ENCODE results near the gene CHST10. TPM values are rescaled to one million over a fixed set of nuclear protein-coding genes. Genes with fewer than 3 reads are reported as not detected.

Gene CHST10
- total RNA-seq, 1 donor from 2014 or later: 11.1 TPM

DNA sequence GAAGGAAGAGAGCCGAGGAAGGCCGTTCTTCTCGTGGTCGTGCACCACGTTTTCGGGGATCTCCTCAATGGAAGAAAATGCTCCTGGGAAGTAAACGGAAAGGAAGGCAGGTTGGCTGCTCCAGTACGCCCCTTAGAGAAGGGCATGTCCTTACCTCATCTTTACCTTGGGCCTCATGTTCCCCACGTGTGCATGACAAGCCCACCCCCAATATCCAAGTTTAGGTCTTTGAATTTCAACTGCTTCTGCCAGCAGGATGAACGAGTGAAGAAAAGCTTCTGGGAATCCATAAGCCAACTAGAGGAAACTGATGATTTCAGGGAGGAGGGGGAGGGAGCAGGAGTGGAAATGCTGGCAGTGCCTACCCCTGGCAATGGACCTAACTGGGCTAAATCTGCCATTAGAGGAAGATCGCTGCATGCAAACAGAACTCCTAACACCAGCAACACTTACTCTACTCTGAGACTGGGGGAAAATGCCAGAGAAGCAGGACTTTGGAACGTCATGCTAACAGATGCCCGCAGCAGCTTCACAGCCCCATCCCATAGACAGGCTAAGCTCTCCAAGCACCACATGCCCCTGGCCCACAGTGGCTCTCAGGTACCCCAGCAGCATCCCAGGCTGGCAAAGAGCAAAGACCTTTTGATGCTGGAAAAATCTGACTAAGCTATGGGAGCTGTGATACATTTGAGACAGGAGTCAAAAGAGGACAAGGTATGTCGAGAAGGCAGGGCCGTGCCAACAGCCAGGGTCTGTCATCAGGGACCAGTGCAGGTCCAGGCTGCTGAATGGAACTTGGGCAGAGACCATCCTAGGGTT is 21.7 kb downstream of the CHST10 start:
- H3K36me3 Mint-ChIP-seq (ENCODE audit: low read depth): peaks cover 17% of the 10 kb centered on the region
- DNase-seq (ENCODE audit: low spot score): no peak
- H3K4me3 Mint-ChIP-seq (ENCODE audit: unreplicated experiment): no peak overlapping the region
- no peak for TF ChIP-seq CTCF (IDR thresholded peaks at IDR 0.05)
- H3K27me3 Mint-ChIP-seq (ENCODE audit: low read depth): no peaks in the 10 kb centered on the region
- H3K27ac Mint-ChIP-seq (ENCODE audit: unreplicated experiment): no peak overlapping the region
- H3K9me3 Mint-ChIP-seq (ENCODE audit: low read depth): no peaks in the 10 kb centered on the region
- peaks cover 4% of the 10 kb centered on the region for H3K4me1 Mint-ChIP-seq (ENCODE audit: low read depth)

DNA sequence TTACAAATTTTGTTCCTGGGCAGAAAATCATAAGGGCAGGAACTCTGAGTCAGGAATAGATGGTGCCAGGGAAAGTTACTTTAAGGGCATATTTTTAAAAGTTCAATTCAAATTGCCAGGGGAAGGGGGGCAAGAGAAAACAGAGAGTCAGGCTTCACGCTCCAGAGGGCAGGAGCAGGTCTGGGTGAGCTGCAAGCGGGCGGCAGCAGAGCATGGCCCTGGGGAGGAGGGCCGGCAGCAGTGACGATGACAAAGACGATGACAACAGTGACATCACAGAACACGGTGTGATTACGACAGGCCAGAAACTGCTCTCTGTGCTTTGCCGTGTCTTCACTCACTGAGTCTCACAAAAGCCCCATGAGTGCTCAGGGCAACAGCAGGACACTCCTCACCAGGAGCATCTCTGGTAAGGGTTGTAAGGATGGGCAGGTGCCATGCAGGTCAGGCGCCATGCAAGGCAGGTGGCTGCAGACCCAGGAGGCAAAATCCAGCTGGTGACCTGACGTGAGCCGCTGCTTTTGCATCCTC is 23.3 kb downstream of the CHST10 start:
- no peak overlapping the region for H3K27ac Mint-ChIP-seq (ENCODE audit: unreplicated experiment)
- H3K27me3 Mint-ChIP-seq (ENCODE audit: low read depth): no peaks in the 10 kb centered on the region
- H3K9me3 Mint-ChIP-seq (ENCODE audit: low read depth): no peaks in the 10 kb centered on the region
- H3K4me1 Mint-ChIP-seq (ENCODE audit: low read depth): peaks cover 4% of the 10 kb centered on the region
- H3K36me3 Mint-ChIP-seq (ENCODE audit: low read depth): peaks cover 17% of the 10 kb centered on the region
- no peak for TF ChIP-seq CTCF (IDR thresholded peaks at IDR 0.05)
- DNase-seq (ENCODE audit: low spot score): no peak
- H3K4me3 Mint-ChIP-seq (ENCODE audit: unreplicated experiment): no peak overlapping the region

DNA sequence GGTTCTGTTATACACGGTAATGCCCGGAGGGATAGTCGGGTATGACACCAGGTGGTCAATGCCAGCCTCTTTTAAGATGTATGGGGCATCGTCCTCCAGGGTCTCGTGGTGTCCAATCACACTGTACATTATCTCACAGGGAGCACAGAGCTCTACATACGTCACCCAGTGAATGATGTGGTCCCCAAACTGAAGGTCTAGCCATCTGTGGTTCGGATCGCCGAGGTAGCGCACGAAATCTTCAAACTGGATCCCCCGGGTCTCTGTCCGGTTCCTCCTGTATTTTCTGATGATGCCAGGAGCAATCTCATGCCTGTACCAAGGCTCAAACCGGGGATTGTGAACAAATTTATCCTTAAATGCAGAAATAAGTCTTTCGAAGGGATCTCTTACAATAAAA is 24.1 kb downstream of the CHST10 start:
- no peak for DNase-seq (ENCODE audit: low spot score)
- peaks cover 4% of the 10 kb centered on the region for H3K4me1 Mint-ChIP-seq (ENCODE audit: low read depth)
- no peak for TF ChIP-seq CTCF (IDR thresholded peaks at IDR 0.05)
- no peaks in the 10 kb centered on the region for H3K27me3 Mint-ChIP-seq (ENCODE audit: low read depth)
- no peak overlapping the region for H3K27ac Mint-ChIP-seq (ENCODE audit: unreplicated experiment)
- peaks cover 20% of the 10 kb centered on the region for H3K36me3 Mint-ChIP-seq (ENCODE audit: low read depth)
- H3K9me3 Mint-ChIP-seq (ENCODE audit: low read depth): no peaks in the 10 kb centered on the region
- H3K4me3 Mint-ChIP-seq (ENCODE audit: unreplicated experiment): no peak overlapping the region

DNA sequence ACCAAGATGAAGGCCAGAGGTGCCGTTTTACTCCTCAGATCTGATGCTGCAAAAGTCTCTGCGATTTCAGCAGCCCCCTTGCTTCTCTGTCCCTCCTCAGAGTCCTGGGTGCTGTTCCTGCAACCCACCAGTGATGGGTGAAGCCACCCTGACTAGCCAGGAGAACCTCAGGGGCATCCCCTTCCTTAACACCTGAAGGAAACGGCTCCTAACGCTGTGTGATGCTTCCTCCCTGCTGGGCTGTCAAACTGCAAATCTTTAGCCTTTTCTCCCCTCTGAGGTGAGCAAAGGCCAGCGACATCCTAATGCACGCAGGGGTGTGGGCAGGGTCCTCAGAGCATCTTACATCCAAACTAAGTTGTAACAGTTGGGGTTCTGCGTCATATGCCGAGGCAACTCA is 24.8 kb downstream of the CHST10 start:
- H3K27me3 Mint-ChIP-seq (ENCODE audit: low read depth): no peaks in the 10 kb centered on the region
- no peak for DNase-seq (ENCODE audit: low spot score)
- no peaks in the 10 kb centered on the region for H3K9me3 Mint-ChIP-seq (ENCODE audit: low read depth)
- H3K4me3 Mint-ChIP-seq (ENCODE audit: unreplicated experiment): no peak overlapping the region
- H3K4me1 Mint-ChIP-seq (ENCODE audit: low read depth): peaks cover 4% of the 10 kb centered on the region
- no peak for TF ChIP-seq CTCF (IDR thresholded peaks at IDR 0.05)
- H3K36me3 Mint-ChIP-seq (ENCODE audit: low read depth): peaks cover 19% of the 10 kb centered on the region
- H3K27ac Mint-ChIP-seq (ENCODE audit: unreplicated experiment): no peak overlapping the region

- no peak for TF ChIP-seq CTCF (IDR thresholded peaks at IDR 0.05)
- H3K27ac Mint-ChIP-seq (ENCODE audit: unreplicated experiment): no peak overlapping the region
- no peak overlapping the region for H3K4me3 Mint-ChIP-seq (ENCODE audit: unreplicated experiment)
- no peaks in the 10 kb centered on the region for H3K9me3 Mint-ChIP-seq (ENCODE audit: low read depth)
- H3K27me3 Mint-ChIP-seq (ENCODE audit: low read depth): no peaks in the 10 kb centered on the region
- DNase-seq (ENCODE audit: low spot score): no peak
- peaks cover 4% of the 10 kb centered on the region for H3K4me1 Mint-ChIP-seq (ENCODE audit: low read depth)
- H3K36me3 Mint-ChIP-seq (ENCODE audit: low read depth): peaks cover 16% of the 10 kb centered on the region
Measured at GRCh38 chr2:100391735-100392515, 25.5 kb downstream of the CHST10 start.

All from chondrocyte (in vitro differentiated cells).